ENCODE measurements around the gene SPATA6L.

SPATA6L gene

DNA sequence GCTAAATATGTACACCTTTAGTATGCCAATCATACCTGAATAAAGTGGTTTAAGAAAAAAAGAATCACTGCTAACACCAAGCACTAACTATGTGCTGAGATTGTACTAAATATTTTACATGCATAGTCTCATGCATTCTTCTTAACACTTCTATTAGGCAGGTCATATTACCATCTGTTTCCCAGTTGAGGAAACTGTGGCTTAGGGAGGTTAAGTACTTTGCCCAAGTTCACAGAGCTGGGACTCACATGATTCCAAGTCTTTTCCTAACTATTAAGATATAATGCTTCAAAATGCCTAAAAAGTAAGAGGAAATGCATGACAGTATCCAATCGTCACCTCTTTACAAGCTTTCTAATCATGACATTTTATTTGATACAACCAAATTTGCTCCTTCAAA lies 73.4 kb downstream of the SPATA6L start:
- H3K4me2 ChIP-seq (ENCODE audit: low read depth, low read length, poor library complexity, severe bottlenecking), result no peak overlapping the region
- no peak overlapping the region for H3K4me3 ChIP-seq (ENCODE audit: low read length, poor library complexity, severe bottlenecking)
- peaks cover 23% of the 10 kb centered on the region for H3K27me3 ChIP-seq (ENCODE audit: insufficient read depth, low read length, poor library complexity, severe bottlenecking)
- no peak overlapping the region for H2AFZ ChIP-seq (ENCODE audit: low read length)
- H3K4me1 ChIP-seq (ENCODE audit: insufficient read depth, low read length, poor library complexity, severe bottlenecking), result no peaks in the 10 kb centered on the region
- no peaks in the 10 kb centered on the region for H4K20me1 ChIP-seq (ENCODE audit: insufficient read depth, low read length, poor library complexity, severe bottlenecking)
- no peaks in the 10 kb centered on the region for H3K9me3 ChIP-seq (ENCODE audit: insufficient read depth, low read depth, low read length)
- H3K79me2 ChIP-seq (ENCODE audit: insufficient read depth, low read length), result no peaks in the 10 kb centered on the region
- no peak overlapping the region for H3K9ac ChIP-seq (ENCODE audit: low read depth, low read length, poor library complexity, severe bottlenecking)
- no peaks in the 10 kb centered on the region for H3K9me2 ChIP-seq (replicated peaks; ENCODE audit: low read depth, low read length)
- H3K36me3 ChIP-seq (ENCODE audit: insufficient read depth, low read length), result no peaks in the 10 kb centered on the region
- TF ChIP-seq CTCF (conservative IDR thresholded peaks at IDR 0.05; ENCODE audit: low read length), result no peak
- TF ChIP-seq EZH2phosphoT487 (IDR thresholded peaks at IDR 0.05; ENCODE audit: borderline replicate concordance), result no peak
- H3F3A ChIP-seq (ENCODE audit: low read depth), result no peaks in the 10 kb centered on the region

GRCh38 chr9:4592295-4592694 lies 74.0 kb downstream of the SPATA6L start:
- Histone ChIP-seq H3K4me2 (ENCODE audit: low read depth, low read length, poor library complexity, severe bottlenecking) (no peak overlapping the region), H3K9me3 (ENCODE audit: insufficient read depth, low read depth, low read length) (no peaks in the 10 kb centered on the region), H3K79me2 (ENCODE audit: insufficient read depth, low read length) (no peaks in the 10 kb centered on the region), H3F3A (ENCODE audit: low read depth) (no peaks in the 10 kb centered on the region), H2AFZ (ENCODE audit: low read length) (no peak overlapping the region), H3K9ac (ENCODE audit: low read depth, low read length, poor library complexity, severe bottlenecking) (no peak overlapping the region), H4K20me1 (ENCODE audit: insufficient read depth, low read length, poor library complexity, severe bottlenecking) (no peaks in the 10 kb centered on the region), H3K4me1 (ENCODE audit: insufficient read depth, low read length, poor library complexity, severe bottlenecking) (no peaks in the 10 kb centered on the region), H3K36me3 (ENCODE audit: insufficient read depth, low read length) (no peaks in the 10 kb centered on the region), H3K27me3 (ENCODE audit: insufficient read depth, low read length, poor library complexity, severe bottlenecking) (peaks cover 29% of the 10 kb centered on the region), H3K9me2 (replicated peaks; ENCODE audit: low read depth, low read length) (no peaks in the 10 kb centered on the region), H3K4me3 (ENCODE audit: low read length, poor library complexity, severe bottlenecking) (no peak overlapping the region)
- TF ChIP-seq EZH2phosphoT487 (IDR thresholded peaks at IDR 0.05; ENCODE audit: borderline replicate concordance), result no peak

- no peak overlapping the region for H3K9ac ChIP-seq (ENCODE audit: low read depth, low read length, poor library complexity, severe bottlenecking)
- H3F3A ChIP-seq (ENCODE audit: low read depth), result no peaks in the 10 kb centered on the region
- H3K9me3 ChIP-seq (ENCODE audit: insufficient read depth, low read depth, low read length), result no peaks in the 10 kb centered on the region
- H2AFZ ChIP-seq (ENCODE audit: low read length), result no peak overlapping the region
- H3K4me3 ChIP-seq (ENCODE audit: low read length, poor library complexity, severe bottlenecking), result no peak overlapping the region
- no peaks in the 10 kb centered on the region for H4K20me1 ChIP-seq (ENCODE audit: insufficient read depth, low read length, poor library complexity, severe bottlenecking)
- H3K36me3 ChIP-seq (ENCODE audit: insufficient read depth, low read length), result no peaks in the 10 kb centered on the region
- peaks cover 41% of the 10 kb centered on the region for H3K27me3 ChIP-seq (ENCODE audit: insufficient read depth, low read length, poor library complexity, severe bottlenecking)
- no peaks in the 10 kb centered on the region for H3K79me2 ChIP-seq (ENCODE audit: insufficient read depth, low read length)
- no peaks in the 10 kb centered on the region for H3K9me2 ChIP-seq (replicated peaks; ENCODE audit: low read depth, low read length)
- H3K4me1 ChIP-seq (ENCODE audit: insufficient read depth, low read length, poor library complexity, severe bottlenecking), result no peaks in the 10 kb centered on the region
- H3K4me2 ChIP-seq (ENCODE audit: low read depth, low read length, poor library complexity, severe bottlenecking), result no peak overlapping the region
- TF ChIP-seq EZH2phosphoT487 (IDR thresholded peaks at IDR 0.05; ENCODE audit: borderline replicate concordance) (no peak), CTCF (conservative IDR thresholded peaks at IDR 0.05; ENCODE audit: low read length) (no peak)
Measured at GRCh38 chr9:4591123-4591500, 75.2 kb downstream of the SPATA6L start.

DNA sequence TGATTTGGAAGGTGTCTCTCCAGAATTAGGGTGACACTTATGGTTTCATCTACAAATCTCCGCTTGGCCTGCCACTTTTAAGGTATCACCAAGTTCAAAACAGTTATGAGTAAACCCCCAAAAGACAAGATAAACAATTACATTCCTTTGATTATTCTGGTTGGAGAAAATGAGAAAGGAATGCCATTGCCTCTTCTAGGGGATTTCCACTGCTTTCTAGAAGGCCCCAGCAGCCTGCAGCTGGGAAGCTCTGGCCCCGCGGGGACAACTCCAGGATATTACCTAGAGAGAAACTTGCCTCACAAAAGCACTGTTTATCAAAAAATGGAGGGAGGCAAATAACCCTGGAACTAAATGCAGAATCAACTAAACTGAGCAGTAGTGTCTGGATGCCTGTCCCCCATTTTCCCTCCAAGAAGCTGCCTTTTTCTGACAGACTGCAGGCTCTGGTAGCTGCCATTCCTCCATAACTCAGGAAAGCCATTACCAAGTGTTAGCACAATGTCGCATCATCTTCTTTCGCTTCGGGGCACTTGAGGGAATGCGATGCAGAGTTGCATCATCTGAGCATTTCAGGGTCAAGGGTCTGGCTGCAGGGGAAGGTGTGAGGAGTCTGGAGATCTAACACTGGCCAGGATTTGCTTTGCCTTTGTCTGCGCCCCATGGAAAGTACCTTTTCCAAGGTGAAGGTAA lies 75.7 kb downstream of the SPATA6L start:
- TF ChIP-seq CTCF (conservative IDR thresholded peaks at IDR 0.05; ENCODE audit: low read length), result no peak
- H3K9me2 ChIP-seq (replicated peaks; ENCODE audit: low read depth, low read length), result no peaks in the 10 kb centered on the region
- peaks cover 45% of the 10 kb centered on the region for H3K27me3 ChIP-seq (ENCODE audit: insufficient read depth, low read length, poor library complexity, severe bottlenecking)
- H3K9me3 ChIP-seq (ENCODE audit: insufficient read depth, low read depth, low read length), result no peaks in the 10 kb centered on the region
- H2AFZ ChIP-seq (ENCODE audit: low read length), result no peak overlapping the region
- H3K79me2 ChIP-seq (ENCODE audit: insufficient read depth, low read length), result no peaks in the 10 kb centered on the region
- H3K4me2 ChIP-seq (ENCODE audit: low read depth, low read length, poor library complexity, severe bottlenecking), result no peak overlapping the region
- no peak overlapping the region for H3K4me3 ChIP-seq (ENCODE audit: low read length, poor library complexity, severe bottlenecking)
- H3F3A ChIP-seq (ENCODE audit: low read depth), result no peaks in the 10 kb centered on the region
- no peak overlapping the region for H3K9ac ChIP-seq (ENCODE audit: low read depth, low read length, poor library complexity, severe bottlenecking)
- H3K4me1 ChIP-seq (ENCODE audit: insufficient read depth, low read length, poor library complexity, severe bottlenecking), result no peaks in the 10 kb centered on the region
- no peaks in the 10 kb centered on the region for H3K36me3 ChIP-seq (ENCODE audit: insufficient read depth, low read length)
- no peaks in the 10 kb centered on the region for H4K20me1 ChIP-seq (ENCODE audit: insufficient read depth, low read length, poor library complexity, severe bottlenecking)

Data from Loucy (cell line).